HCT116 (cell line): ENCODE data around the gene TLL2. TPM values are rescaled to one million over a fixed set of nuclear protein-coding genes. Genes with fewer than 3 reads are reported as not detected.

Source experiments
- ATAC-seq: fragments of 200-7000 bp; cut with Tn5 transposase; 2 replicates; pipeline ENCODE4 v1.9.1; 2020; ENCODE audit warnings: mild to moderate bottlenecking, moderate library complexity
- BruUV-seq: library from RNA; stranded (reverse); fragments of 400-500 nt; replicated peaks from 2 replicates; lab custom pipeline; 2021; lab: Mats Ljungman, UMichigan
- CTCF ChIA-PET: fragments of 300-600 bp; sonication (Branson Sonifier 250); formaldehyde crosslinking; loops from one replicate; lab custom pipeline; 2021; ENCODE audit warnings: antibody characterized with exemption; lab: Charles Lee
- POLR2A ChIA-PET: fragments of 300-600, 350-600 bp; sonication (Branson Sonifier 250); formaldehyde crosslinking; loops from one replicate; lab custom pipeline; 2021; ENCODE audit warnings: antibody characterized with exemption; lab: Charles Lee
- RAD21 ChIA-PET, 2 experiments: fragments of 300-600 bp; sonication (Branson Sonifier 250); formaldehyde crosslinking; loops; one replicate each; lab custom pipeline; 2023; ENCODE audit warnings: low total read pairs in 2 of 2; ENCODE audit not compliant: uncharacterized antibody in 2 of 2, unreplicated experiment in 2 of 2, low non-redundant PET in 1 of 2; lab: Charles Lee
- DNase-seq: peaks from one replicate; pipeline ENCODE4 v3.0.0-alpha.2; 2010; ENCODE audit warnings: low read depth, low spot score
- H2AFZ ChIP-seq: fragments of 200-600 bp; shearing (Covaris generic), sonication (generic); 2 replicates; pipeline ENCODE4 v1.6.1; 2017; ENCODE audit warnings: low read depth, mixed run types, mixed read lengths, antibody characterized with exemption, low read length; ENCODE audit not compliant: poor library complexity, severe bottlenecking
- H3K27ac ChIP-seq: 2 replicates; pipeline ENCODE4 v1.5.1; 2012; ENCODE audit warnings: low read depth, low read length
- H3K27me3 ChIP-seq: fragments of 200-600 bp; sonication (generic); 2 replicates; pipeline ENCODE4 v1.6.1; 2016; ENCODE audit warnings: mixed run types, low read length, mixed read lengths; ENCODE audit not compliant: insufficient read depth
- H3K36me3 ChIP-seq, 2 experiments: fragments of 200-500 bp in 1 of 2; fragments of 200-600 bp in 1 of 2; sonication (Bioruptor generic) in 1 of 2; sonication (generic) in 1 of 2; 2 replicates each; pipeline versions ENCODE4 v1.5.1 to v1.6.1; 2014 to 2016; ENCODE audit warnings: low read length in 2 of 2, inconsistent platforms in 1 of 2, mixed read lengths in 1 of 2, mixed run types in 1 of 2; ENCODE audit not compliant: insufficient read depth in 2 of 2, control insufficient read depth in 1 of 2
- H3K4me1 ChIP-seq, 2 experiments: fragments of 200-600 bp in 1 of 2; sonication (generic) in 1 of 2; 2 replicates each; pipeline versions ENCODE4 v1.5.1 to v1.6.1; 2012 to 2017; ENCODE audit warnings: low read length in 2 of 2, inconsistent platforms in 1 of 2, mild to moderate bottlenecking in 1 of 2, mixed read lengths in 1 of 2, mixed run types in 1 of 2, moderate library complexity in 1 of 2; ENCODE audit not compliant: insufficient read depth in 2 of 2, control insufficient read depth in 1 of 2
- H3K4me2 ChIP-seq: fragments of 200-600 bp; sonication (generic); 2 replicates; pipeline ENCODE4 v1.6.1; 2017; ENCODE audit warnings: mixed run types, low read length, mixed read lengths
- H3K4me3 ChIP-seq, 2 experiments: fragments of 200-600 bp in 1 of 2; sonication (generic) in 1 of 2; replicated peaks in 1 of 2; 2 replicates each; pipeline ENCODE4 v1.5.1; 2011 to 2016; ENCODE audit warnings: low read length in 2 of 2, control low read depth in 1 of 2, low read depth in 1 of 2, mild to moderate bottlenecking in 1 of 2, mixed read lengths in 1 of 2, mixed run types in 1 of 2
- H3K79me2 ChIP-seq: fragments of 200-600 bp; sonication (generic); 2 replicates; pipeline ENCODE4 v1.6.1; 2017; ENCODE audit warnings: mild to moderate bottlenecking, mixed run types, low read length, moderate library complexity, mixed read lengths; ENCODE audit not compliant: insufficient read depth
- H3K9ac ChIP-seq: fragments of 200-600 bp; sonication (generic); 2 replicates; pipeline ENCODE4 v1.6.1; 2016; ENCODE audit warnings: low read length, mixed read lengths
- H3K9me2 ChIP-seq: fragments of 200-600 bp; sonication (generic), shearing (Covaris generic); 2 replicates; pipeline ENCODE4 v1.6.1; 2017; ENCODE audit warnings: mixed run types, mild to moderate bottlenecking, moderate library complexity; ENCODE audit not compliant: insufficient read depth
- H3K9me3 ChIP-seq, 2 experiments: fragments of 200-500 bp in 1 of 2; fragments of 200-600 bp in 1 of 2; sonication (Bioruptor generic) in 1 of 2; sonication (generic) in 1 of 2; 2 replicates each; pipeline ENCODE4 v1.6.1; 2014 to 2017; ENCODE audit warnings: low read length in 2 of 2, mixed read lengths in 2 of 2, inconsistent platforms in 1 of 2, low read depth in 1 of 2, mild to moderate bottlenecking in 1 of 2, mixed run types in 1 of 2, moderate library complexity in 1 of 2; ENCODE audit not compliant: control insufficient read depth in 1 of 2, insufficient read depth in 1 of 2
- H4K20me1 ChIP-seq: fragments of 200-600 bp; sonication (generic), shearing (Covaris generic); 2 replicates; pipeline ENCODE4 v1.6.1; 2017; ENCODE audit warnings: mixed run types, mild to moderate bottlenecking, moderate library complexity; ENCODE audit not compliant: insufficient read depth
- CBX3 ChIP-seq: IDR thresholded peaks from 2 replicates; pipeline ENCODE4 v1.6.1; 2012; ENCODE audit warnings: low read depth
- ELF1 ChIP-seq: IDR thresholded peaks from 2 replicates; pipeline ENCODE4 v1.6.1; 2012; ENCODE audit warnings: low read depth, borderline replicate concordance
- JUND ChIP-seq: IDR thresholded peaks from 2 replicates; pipeline ENCODE4 v1.6.1; 2012
- POLR2A ChIP-seq: IDR thresholded peaks from 2 replicates; pipeline ENCODE4 v1.7.0; 2011; ENCODE audit warnings: borderline replicate concordance; ENCODE audit not compliant: insufficient read depth, insufficient read length; ENCODE audit errors: extremely low read depth
- POLR2AphosphoS5 ChIP-seq: IDR thresholded peaks from 2 replicates; pipeline ENCODE4 v1.6.1; 2011; ENCODE audit warnings: mild to moderate bottlenecking, low read depth, low read length, moderate library complexity
- RAD21 ChIP-seq: IDR thresholded peaks from 2 replicates; pipeline ENCODE4 v1.6.1; 2012; ENCODE audit warnings: low read depth, mild to moderate bottlenecking
- SRF ChIP-seq: IDR thresholded peaks from 2 replicates; pipeline ENCODE4 v1.6.1; 2012; ENCODE audit warnings: low read depth
- TCF7L2 ChIP-seq: IDR thresholded peaks from 2 replicates; pipeline ENCODE4 v1.7.0; 2011; ENCODE audit warnings: borderline replicate concordance, inconsistent platforms; ENCODE audit not compliant: insufficient read depth, insufficient read length; ENCODE audit errors: extremely low read depth
- YY1 ChIP-seq: IDR thresholded peaks from 2 replicates; pipeline ENCODE4 v1.6.1; 2011; ENCODE audit warnings: low read length, low read depth, moderate library complexity, mild to moderate bottlenecking; ENCODE audit not compliant: insufficient replicate concordance; ENCODE audit errors: extremely low read depth
- ZFX ChIP-seq: fragments of 450-650 bp; IDR thresholded peaks from 2 replicates; pipeline ENCODE4 v1.6.1; 2017
- intact Hi-C: fragments of 100-400 bp; cut with micrococcal nuclease; formaldehyde crosslinking; loops from 2 replicates; pipeline ENCODE4 v1.10.0; 2022
- total RNA-seq: library from RNA; stranded (reverse); gene quantifications from one replicate; pipeline ENCODE4 v1.2.1, GENCODE V29; 2021; ENCODE audit not compliant: unreplicated experiment
- TF ChIP-seq, protein P1 (sequence below): IDR thresholded peaks from 2 replicates; pipeline ENCODE4 v1.6.1; 2012; ENCODE audit warnings: low read depth
- TF ChIP-seq, protein P2 (sequence below), 3 experiments: fragments of 200-600 bp in 1 of 3; sonication (generic) in 1 of 3; IDR thresholded peaks in 2 of 3; conservative IDR thresholded peaks in 1 of 3; 2 replicates each; pipeline ENCODE4 v1.5.1; 2012 to 2017; ENCODE audit warnings: low read depth in 2 of 3, low read length in 2 of 3, antibody characterized with exemption in 1 of 3, borderline replicate concordance in 1 of 3, control low read depth in 1 of 3, mild to moderate bottlenecking in 1 of 3, mixed read lengths in 1 of 3, mixed run types in 1 of 3, moderate library complexity in 1 of 3; ENCODE audit not compliant: insufficient read depth in 1 of 3
- TF ChIP-seq, protein P3 (sequence below): IDR thresholded peaks from 2 replicates; pipeline ENCODE4 v1.6.1; 2012
- TF ChIP-seq, protein P4 (sequence below): IDR thresholded peaks from 2 replicates; pipeline ENCODE4 v1.6.1; 2011; ENCODE audit warnings: mild to moderate bottlenecking, low read length, moderate library complexity; ENCODE audit not compliant: insufficient replicate concordance; ENCODE audit errors: extremely low read depth

Gene TLL2
- total RNA-seq, 1 experiment from 2014 or later: 1.3 TPM

DNA sequence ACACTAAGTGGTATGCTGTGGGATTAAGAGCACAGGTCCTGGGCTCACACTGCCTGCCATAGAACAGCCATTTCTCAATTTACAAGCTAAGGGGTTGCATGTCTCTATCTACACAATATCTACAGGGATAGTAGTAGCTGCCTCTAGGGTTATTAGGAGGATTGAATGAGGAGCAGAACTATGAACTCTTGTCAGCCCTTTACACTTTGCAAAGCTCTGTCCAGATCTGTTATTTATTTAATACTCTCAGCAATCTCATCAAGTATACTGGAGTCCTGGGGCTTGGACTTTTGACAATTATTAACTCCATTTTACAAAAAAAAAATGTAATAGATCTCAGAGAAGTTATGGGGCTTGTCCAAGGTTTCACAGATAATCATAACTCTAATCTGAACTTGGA, 161.7 kb downstream of the TLL2 start:
- Histone ChIP-seq H3K4me3 (no peak overlapping the region), H4K20me1 (no peaks in the 10 kb centered on the region), H2AFZ (no peak overlapping the region), H3K79me2 (no peaks in the 10 kb centered on the region), H3K27me3 (peaks cover under 1% of the 10 kb centered on the region; the same call in 1 of the 2 replicates), H3K9ac (no peak overlapping the region), H3K36me3 (no peaks in the 10 kb centered on the region), H3K9me3 (no peaks in the 10 kb centered on the region), H3K4me1 (no peaks in the 10 kb centered on the region), H3K27ac (no peak overlapping the region), H3K4me2 (no peak overlapping the region), H3K9me2 (no peaks in the 10 kb centered on the region)
- RAD21 ChIA-PET: no interaction called here
- no peak for DNase-seq
- POLR2A ChIA-PET: no interaction called here
- TF ChIP-seq ZFX: no peak
- TF ChIP-seq, protein P1, sequence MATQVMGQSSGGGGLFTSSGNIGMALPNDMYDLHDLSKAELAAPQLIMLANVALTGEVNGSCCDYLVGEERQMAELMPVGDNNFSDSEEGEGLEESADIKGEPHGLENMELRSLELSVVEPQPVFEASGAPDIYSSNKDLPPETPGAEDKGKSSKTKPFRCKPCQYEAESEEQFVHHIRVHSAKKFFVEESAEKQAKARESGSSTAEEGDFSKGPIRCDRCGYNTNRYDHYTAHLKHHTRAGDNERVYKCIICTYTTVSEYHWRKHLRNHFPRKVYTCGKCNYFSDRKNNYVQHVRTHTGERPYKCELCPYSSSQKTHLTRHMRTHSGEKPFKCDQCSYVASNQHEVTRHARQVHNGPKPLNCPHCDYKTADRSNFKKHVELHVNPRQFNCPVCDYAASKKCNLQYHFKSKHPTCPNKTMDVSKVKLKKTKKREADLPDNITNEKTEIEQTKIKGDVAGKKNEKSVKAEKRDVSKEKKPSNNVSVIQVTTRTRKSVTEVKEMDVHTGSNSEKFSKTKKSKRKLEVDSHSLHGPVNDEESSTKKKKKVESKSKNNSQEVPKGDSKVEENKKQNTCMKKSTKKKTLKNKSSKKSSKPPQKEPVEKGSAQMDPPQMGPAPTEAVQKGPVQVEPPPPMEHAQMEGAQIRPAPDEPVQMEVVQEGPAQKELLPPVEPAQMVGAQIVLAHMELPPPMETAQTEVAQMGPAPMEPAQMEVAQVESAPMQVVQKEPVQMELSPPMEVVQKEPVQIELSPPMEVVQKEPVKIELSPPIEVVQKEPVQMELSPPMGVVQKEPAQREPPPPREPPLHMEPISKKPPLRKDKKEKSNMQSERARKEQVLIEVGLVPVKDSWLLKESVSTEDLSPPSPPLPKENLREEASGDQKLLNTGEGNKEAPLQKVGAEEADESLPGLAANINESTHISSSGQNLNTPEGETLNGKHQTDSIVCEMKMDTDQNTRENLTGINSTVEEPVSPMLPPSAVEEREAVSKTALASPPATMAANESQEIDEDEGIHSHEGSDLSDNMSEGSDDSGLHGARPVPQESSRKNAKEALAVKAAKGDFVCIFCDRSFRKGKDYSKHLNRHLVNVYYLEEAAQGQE: no peak
- TF ChIP-seq, protein P2, sequence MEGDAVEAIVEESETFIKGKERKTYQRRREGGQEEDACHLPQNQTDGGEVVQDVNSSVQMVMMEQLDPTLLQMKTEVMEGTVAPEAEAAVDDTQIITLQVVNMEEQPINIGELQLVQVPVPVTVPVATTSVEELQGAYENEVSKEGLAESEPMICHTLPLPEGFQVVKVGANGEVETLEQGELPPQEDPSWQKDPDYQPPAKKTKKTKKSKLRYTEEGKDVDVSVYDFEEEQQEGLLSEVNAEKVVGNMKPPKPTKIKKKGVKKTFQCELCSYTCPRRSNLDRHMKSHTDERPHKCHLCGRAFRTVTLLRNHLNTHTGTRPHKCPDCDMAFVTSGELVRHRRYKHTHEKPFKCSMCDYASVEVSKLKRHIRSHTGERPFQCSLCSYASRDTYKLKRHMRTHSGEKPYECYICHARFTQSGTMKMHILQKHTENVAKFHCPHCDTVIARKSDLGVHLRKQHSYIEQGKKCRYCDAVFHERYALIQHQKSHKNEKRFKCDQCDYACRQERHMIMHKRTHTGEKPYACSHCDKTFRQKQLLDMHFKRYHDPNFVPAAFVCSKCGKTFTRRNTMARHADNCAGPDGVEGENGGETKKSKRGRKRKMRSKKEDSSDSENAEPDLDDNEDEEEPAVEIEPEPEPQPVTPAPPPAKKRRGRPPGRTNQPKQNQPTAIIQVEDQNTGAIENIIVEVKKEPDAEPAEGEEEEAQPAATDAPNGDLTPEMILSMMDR (IDR thresholded peaks at IDR 0.05 in 2 of 3, conservative IDR thresholded peaks at IDR 0.05 in 1 of 3; ENCODE audit: borderline replicate concordance in 1 of 3, insufficient read depth in 1 of 3, low read depth in 2 of 3, low read length in 2 of 3): no peak
- TF ChIP-seq YY1: no peak
- no peak for TF ChIP-seq POLR2A
- TF ChIP-seq TCF7L2: no peak
- no peak for TF ChIP-seq POLR2AphosphoS5
- TF ChIP-seq, protein P3, sequence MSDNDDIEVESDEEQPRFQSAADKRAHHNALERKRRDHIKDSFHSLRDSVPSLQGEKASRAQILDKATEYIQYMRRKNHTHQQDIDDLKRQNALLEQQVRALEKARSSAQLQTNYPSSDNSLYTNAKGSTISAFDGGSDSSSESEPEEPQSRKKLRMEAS: no peak
- no peak for TF ChIP-seq SRF
- TF ChIP-seq RAD21: no peak
- no peak for TF ChIP-seq CBX3
- no peak for TF ChIP-seq JUND
- TF ChIP-seq, protein P4, sequence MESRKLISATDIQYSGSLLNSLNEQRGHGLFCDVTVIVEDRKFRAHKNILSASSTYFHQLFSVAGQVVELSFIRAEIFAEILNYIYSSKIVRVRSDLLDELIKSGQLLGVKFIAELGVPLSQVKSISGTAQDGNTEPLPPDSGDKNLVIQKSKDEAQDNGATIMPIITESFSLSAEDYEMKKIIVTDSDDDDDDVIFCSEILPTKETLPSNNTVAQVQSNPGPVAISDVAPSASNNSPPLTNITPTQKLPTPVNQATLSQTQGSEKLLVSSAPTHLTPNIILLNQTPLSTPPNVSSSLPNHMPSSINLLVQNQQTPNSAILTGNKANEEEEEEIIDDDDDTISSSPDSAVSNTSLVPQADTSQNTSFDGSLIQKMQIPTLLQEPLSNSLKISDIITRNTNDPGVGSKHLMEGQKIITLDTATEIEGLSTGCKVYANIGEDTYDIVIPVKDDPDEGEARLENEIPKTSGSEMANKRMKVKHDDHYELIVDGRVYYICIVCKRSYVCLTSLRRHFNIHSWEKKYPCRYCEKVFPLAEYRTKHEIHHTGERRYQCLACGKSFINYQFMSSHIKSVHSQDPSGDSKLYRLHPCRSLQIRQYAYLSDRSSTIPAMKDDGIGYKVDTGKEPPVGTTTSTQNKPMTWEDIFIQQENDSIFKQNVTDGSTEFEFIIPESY: no peak
- no peak for TF ChIP-seq ELF1
- intact Hi-C loops: no loop called here
- no TSS peak for BruUV-seq
- ATAC-seq: no peak
- CTCF ChIA-PET: no interaction called here
